HG02884 (cell line): Measurements from ENCODE around the gene MAB21L1.

Source experiments
- ATAC-seq: cut with Tn5 transposase; IDR thresholded peaks from one replicate; pipeline ENCODE4 v1.9.1; 2021; ENCODE audit warnings: mild to moderate bottlenecking, moderate library complexity; ENCODE audit not compliant: unreplicated experiment

Gene MAB21L1

DNA sequence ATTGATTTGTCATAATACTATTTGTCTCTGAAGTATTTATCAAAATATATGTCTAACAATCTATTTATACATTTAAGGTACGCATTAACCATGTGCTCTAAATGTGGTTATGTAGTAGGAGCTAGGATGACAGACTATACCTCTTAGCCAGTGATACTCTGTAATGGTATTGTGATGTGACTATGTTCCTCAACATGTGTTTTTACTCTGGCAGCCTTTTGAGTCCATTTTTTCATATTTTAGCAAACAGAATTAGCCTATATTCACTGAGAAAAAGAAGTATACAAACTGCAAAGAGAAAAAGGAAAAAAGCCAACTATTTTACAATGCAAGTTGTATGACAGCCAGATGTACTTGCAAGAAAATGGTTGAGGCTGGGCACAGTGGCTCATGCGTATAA, 26.7 kb downstream of the MAB21L1 start:
- no peak for ATAC-seq

DNA sequence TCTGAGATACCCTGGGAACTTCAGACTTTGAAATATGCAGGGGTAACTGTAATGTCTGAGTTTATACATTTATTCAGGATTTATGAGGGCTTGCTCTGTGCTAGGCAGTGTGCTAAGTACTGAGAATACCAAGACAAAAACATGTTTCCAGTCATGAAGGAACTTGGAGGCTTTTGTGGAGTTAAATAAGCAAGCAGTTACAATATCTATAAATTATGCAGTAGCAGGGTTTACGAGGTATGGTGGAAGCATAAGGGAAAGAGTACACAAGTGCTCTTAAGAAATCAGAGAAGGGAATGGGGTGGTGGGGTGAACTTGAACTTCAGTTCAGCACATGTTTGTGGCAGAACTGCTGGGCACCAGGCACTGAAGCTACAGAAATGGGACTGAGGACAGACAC, 28.0 kb downstream of the MAB21L1 start:
- no peak for ATAC-seq
